ENCODE measurements around the gene CDC27.
"Not testable (repeated sequence)": the region's sequence is repeated elsewhere in the genome, so short reads cannot be mapped to it uniquely, and the experiment has no call there.

Gene CDC27

DNA sequence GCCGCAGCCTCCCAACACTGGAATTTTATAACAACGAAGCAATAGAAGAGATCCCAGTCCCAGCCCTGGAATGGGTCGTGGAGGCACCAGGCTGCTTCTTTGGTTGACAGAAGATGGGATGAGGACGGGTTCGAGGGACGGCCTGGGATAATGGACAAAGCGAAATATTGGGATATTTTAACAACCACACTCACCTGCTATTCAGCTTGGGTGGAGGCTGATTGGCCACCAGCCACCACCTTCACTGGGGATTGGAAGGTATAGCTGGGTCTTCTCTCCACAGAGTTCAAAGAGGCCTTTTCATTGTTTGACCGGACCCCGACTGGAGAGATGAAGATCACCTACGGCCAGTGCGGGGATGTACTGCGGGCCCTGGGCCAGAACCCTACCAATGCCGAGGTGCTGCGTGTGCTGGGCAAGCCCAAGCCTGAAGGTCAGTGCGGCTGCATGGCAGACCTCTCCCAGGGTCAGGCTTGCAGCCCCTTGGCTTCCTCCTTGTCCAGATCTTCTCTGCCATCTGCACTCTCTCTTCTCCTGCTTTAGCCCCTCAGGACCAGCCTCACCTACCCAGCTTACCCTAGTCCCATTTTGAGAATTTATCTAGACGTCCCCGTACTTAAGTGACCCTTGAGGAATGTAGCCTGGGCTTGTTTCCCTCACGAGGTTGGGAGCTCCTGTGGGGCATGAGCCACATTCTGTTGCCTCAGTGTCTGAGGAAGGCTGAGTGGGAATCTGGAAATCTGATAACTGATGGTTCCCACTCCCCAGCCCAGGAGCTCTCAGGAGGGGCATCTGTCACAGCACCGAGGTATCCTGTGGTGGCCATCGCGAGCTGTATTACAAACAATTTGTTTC, 30.8 kb upstream of the CDC27 start:
- no peak for TF ChIP-seq CTCF (conservative IDR thresholded peaks at IDR 0.05; ENCODE audit: low read length)
- no peak overlapping the region for H3K4me3 ChIP-seq (ENCODE audit: low read length)
- DNase-seq (ENCODE audit: low read depth): no peak

DNA sequence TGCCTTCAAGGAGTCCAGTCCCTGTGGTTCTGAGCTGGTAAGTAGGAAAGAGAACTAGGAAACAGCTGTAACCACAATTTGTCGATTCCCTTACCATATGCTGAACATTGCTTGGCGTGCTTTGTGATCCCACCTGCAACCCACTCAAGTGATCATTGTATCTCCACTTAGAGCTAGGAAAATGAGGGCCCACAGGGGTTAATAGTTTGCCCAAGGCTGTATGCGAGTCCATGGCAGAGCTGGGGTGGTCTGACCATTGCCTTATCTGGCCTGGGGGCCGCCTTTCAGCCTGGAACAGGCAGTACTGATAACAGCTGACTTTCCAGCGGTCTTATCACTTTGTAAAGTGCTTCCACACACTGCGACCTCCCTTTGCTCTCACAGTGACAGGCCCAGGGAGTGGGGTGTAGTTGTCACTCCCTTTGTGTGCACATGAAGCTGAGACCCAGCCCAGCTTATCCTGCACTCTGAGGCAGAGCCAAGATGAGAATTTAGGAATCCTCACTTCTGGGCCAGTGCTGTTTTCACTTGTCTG, 29.9 kb upstream of the CDC27 start:
- no peak for TF ChIP-seq CTCF (conservative IDR thresholded peaks at IDR 0.05; ENCODE audit: low read length)
- no peak for DNase-seq (ENCODE audit: low read depth)
- no peak overlapping the region for H3K4me3 ChIP-seq (ENCODE audit: low read length)

DNA sequence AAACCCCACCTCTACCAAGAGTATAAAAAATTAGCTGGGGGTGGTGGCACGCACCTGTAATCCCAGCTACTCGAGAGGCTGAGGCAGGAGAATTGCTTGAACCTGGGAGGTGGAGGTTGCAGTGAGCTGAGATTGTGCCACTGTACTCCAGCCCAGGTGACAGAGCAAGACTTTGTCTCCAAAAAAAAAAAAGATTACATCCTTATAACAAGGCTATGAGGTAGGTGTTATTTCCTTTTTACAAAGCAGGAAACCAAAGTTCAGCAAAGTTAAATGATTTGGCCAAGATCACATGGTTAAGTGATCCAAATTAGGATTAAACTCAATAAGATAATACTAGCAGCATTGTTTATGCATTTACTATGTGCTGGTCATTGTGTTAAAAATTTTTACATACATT, 28.2 kb upstream of the CDC27 start:
- not testable (repeated sequence) for H3K4me3 ChIP-seq (ENCODE audit: low read length)

DNA sequence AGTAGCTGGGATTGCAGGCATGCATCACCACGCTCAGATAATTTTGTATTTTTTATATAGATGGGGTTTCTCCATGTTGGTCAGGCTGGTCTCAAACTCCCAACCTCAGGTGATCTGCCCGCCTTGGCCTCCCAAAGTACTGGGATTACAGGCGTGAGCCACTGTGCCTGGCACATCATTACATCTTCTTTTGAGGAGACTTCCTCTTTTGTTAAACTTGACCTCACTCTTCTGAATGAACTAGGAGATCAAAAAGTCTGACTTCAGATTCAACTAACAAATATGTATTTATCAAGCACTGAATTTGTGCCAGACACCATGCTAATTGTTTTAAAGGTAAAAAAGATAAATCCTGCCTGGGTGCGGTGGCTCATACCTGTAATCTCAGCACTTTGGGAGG, 27.7 kb upstream of the CDC27 start:
- not testable (repeated sequence) for DNase-seq (ENCODE audit: low read depth); H3K4me3 ChIP-seq (ENCODE audit: low read length)

More for the DNA sequence above, 28.2 kb upstream of the CDC27 start:
- DNase-seq (ENCODE audit: low read depth): not testable (repeated sequence)

DNA sequence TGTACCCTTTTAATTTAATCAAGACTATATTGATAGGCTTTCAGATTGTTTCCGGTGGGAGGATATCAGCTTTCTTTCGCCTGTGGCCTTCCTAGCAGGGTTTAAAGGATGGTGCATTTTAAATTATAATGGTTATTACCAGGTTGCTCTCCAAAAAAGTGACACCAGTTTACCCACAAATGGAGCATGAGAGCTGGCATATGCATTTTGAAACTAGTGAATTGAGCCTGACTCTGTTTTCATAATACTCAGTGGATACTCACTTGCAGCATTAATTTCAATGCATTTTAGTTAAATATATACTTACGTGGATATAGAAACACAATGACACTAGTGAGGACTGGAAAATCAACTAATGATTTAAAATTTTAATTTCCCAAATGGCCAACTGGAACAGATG, 25.8 kb upstream of the CDC27 start:
- no peak for TF ChIP-seq CTCF (conservative IDR thresholded peaks at IDR 0.05; ENCODE audit: low read length)
- no peak for DNase-seq (ENCODE audit: low read depth)
- no peak overlapping the region for H3K4me3 ChIP-seq (ENCODE audit: low read length)

DNA sequence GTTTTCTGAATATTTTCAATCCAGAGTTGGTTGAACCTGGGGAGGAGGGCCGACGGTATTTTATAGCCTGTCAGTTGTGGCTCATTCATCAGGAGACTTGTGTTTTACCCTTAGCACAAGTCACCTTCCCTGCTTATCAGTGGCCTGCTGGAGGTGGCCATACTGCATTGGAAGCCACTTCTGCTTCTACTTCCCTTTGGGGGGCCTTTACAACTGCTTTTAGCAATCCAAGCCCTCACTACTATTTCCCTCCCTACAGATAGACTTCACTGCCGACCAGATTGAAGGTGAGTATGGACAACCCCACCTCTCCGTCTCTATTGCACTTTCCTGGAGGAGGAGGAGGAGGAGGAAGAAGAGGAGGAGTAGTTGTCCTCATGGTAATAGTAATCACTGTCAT, 24.4 kb upstream of the CDC27 start:
- no peak for TF ChIP-seq CTCF (conservative IDR thresholded peaks at IDR 0.05; ENCODE audit: low read length)
- H3K4me3 ChIP-seq (ENCODE audit: low read length): no peak overlapping the region
- no peak for DNase-seq (ENCODE audit: low read depth)

GRCh38 chr17:47212458-47212857, 23.4 kb upstream of the CDC27 start:
- no peak for TF ChIP-seq CTCF (conservative IDR thresholded peaks at IDR 0.05; ENCODE audit: low read length)
- no peak for DNase-seq (ENCODE audit: low read depth)

DNA sequence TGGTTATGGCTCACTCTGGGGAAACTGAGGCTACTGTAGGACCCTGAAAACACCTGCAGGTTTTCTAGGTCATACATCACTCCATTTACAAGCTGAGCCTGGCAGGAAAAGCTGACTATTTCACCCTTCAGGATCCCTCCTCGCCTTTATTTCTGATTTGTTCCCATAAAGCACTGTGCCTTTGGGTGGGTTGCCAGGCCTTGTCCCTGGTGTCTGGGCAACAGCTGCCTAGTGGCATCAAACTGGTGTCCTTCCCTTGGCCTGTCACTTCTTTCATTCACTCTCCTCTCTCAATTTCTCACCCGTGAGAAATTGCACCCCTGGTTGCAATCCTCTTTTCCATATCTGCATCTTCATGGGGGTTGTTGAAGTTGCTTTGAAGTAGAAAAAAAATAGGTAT, 21.7 kb upstream of the CDC27 start:
- DNase-seq (ENCODE audit: low read depth): no peak
- TF ChIP-seq CTCF (conservative IDR thresholded peaks at IDR 0.05; ENCODE audit: low read length): no peak
- H3K4me3 ChIP-seq (ENCODE audit: low read length): no peak overlapping the region

More at GRCh38 chr17:47212458-47212857, 23.4 kb upstream of the CDC27 start:
- H3K4me3 ChIP-seq (ENCODE audit: low read length): no peak overlapping the region
